K562 (cell line): ENCODE data around the gene SPRYD3. TPM values are rescaled to one million over a fixed set of nuclear protein-coding genes. Genes with fewer than 3 reads are reported as not detected.

Experiments used
- ATAC-seq: fragments of 200-7000 bp; cut with Tn5 transposase; 3 replicates; pipeline ENCODE4 v1.9.1; 2020; ENCODE audit warnings: moderate library complexity
- BruUV-seq: library from RNA; stranded (reverse); fragments of 400-500 nt; replicated peaks from 2 replicates; lab custom pipeline; 2021; lab: Mats Ljungman, UMichigan
- CTCF ChIA-PET: fragments of 300-600 bp; formaldehyde crosslinking; extraction: SDS; loops from one replicate; lab custom pipeline; 2021; ENCODE audit warnings: low intra/inter-chr PET ratio; lab: Yijun Ruan, JAX
- POLR2A ChIA-PET: fragments of 300-600, 350-650 bp; sonication (Branson Sonifier 250); formaldehyde crosslinking; extraction: SDS; loops from one replicate; lab custom pipeline; 2021; ENCODE audit warnings: antibody characterized with exemption, inconsistent platforms; lab: Yijun Ruan, JAX
- DNase-seq, 4 experiments: peaks; one replicate each; pipeline versions ENCODE4 v3.0.0 to v3.0.0-alpha.2; 2011 to 2018; ENCODE audit warnings: low spot score in 3 of 4, mixed read lengths in 3 of 4; ENCODE audit errors: extremely low read depth in 1 of 4
- FAIRE-seq: peaks from 2 replicates; lab custom pipeline; 2011; peaks lifted over from hg19 to GRCh38; lab: Jason Lieb, UNC
- H2AFZ ChIP-seq: 2 replicates; pipeline ENCODE4 v1.6.0; 2011; ENCODE audit warnings: low read depth, low read length, control low read depth, inconsistent platforms
- H3K27ac ChIP-seq: fragments of 200-600 bp; 3 replicates; pipeline ENCODE4 v1.8.0; 2011; ENCODE audit warnings: low read depth, mild to moderate bottlenecking, control low read depth, inconsistent platforms, low read length, moderate library complexity, mixed read lengths; ENCODE audit errors: extremely low read depth
- H3K27me3 ChIP-seq, 2 experiments: fragments of 300-600 bp in 1 of 2; 2 replicates in 1 of 2; 3 replicates in 1 of 2; pipeline versions ENCODE4 v1.6.0 to v1.8.0; 2011; ENCODE audit warnings: inconsistent platforms in 2 of 2, low read length in 2 of 2, mild to moderate bottlenecking in 1 of 2, mixed read lengths in 1 of 2, moderate library complexity in 1 of 2; ENCODE audit not compliant: control insufficient read depth in 2 of 2, insufficient read depth in 2 of 2
- H3K36me3 ChIP-seq: fragments of 300-600 bp; 3 replicates; pipeline ENCODE4 v1.8.0; 2011; ENCODE audit warnings: mild to moderate bottlenecking, low read length, inconsistent platforms; ENCODE audit not compliant: control insufficient read depth, insufficient read depth
- H3K4me1 ChIP-seq, 2 experiments: fragments of 200-600 bp in 1 of 2; replicated peaks in 1 of 2; 2 replicates in 1 of 2; 3 replicates in 1 of 2; pipeline versions ENCODE4 v1.5.1 to v1.8.0; 2011; ENCODE audit warnings: inconsistent platforms in 2 of 2, low read length in 2 of 2, mild to moderate bottlenecking in 1 of 2, mixed read lengths in 1 of 2, moderate library complexity in 1 of 2; ENCODE audit not compliant: control insufficient read depth in 2 of 2, insufficient read depth in 2 of 2
- H3K4me2 ChIP-seq: 2 replicates; pipeline ENCODE4 v1.6.1; 2011; ENCODE audit warnings: low read length, control low read depth, inconsistent platforms, mixed read lengths; ENCODE audit not compliant: insufficient read depth
- H3K4me3 ChIP-seq: fragments of 200-600 bp; sonication (generic), shearing (Covaris generic); 2 replicates; pipeline ENCODE4 v1.5.1; 2016; ENCODE audit warnings: control low read depth, inconsistent platforms
- H3K79me2 ChIP-seq: fragments of 200-600 bp; 3 replicates; pipeline ENCODE4 v1.8.0; 2011; ENCODE audit warnings: low read length, inconsistent platforms; ENCODE audit not compliant: control insufficient read depth, insufficient read depth
- H3K9ac ChIP-seq, 2 experiments: 2 replicates each; pipeline versions ENCODE4 v1.6.0 to v1.6.1; 2011; ENCODE audit warnings: low read depth in 2 of 2, low read length in 2 of 2, control low read depth in 1 of 2, inconsistent platforms in 1 of 2, mild to moderate bottlenecking in 1 of 2, mixed read lengths in 1 of 2; ENCODE audit not compliant: insufficient read depth in 1 of 2
- H3K9me1 ChIP-seq: one replicate; pipeline ENCODE4 v1.6.0; 2011; ENCODE audit warnings: inconsistent platforms, mild to moderate bottlenecking, low read length, moderate library complexity; ENCODE audit not compliant: control insufficient read depth, insufficient read depth
- H3K9me3 ChIP-seq: replicated peaks from 2 replicates; pipeline ENCODE4 v1.5.1; 2011; ENCODE audit warnings: low read depth, low read length, inconsistent platforms; ENCODE audit not compliant: control insufficient read depth, insufficient read depth
- H4K20me1 ChIP-seq: replicated peaks from 2 replicates; pipeline ENCODE4 v1.6.1; 2011; ENCODE audit warnings: low read length, inconsistent platforms, mixed read lengths; ENCODE audit not compliant: control insufficient read depth, insufficient read depth
- CHD7 ChIP-seq: fragments of 200-600 bp; sonication (generic); IDR thresholded peaks from one replicate; pipeline ENCODE4 v1.6.1; 2012; ENCODE audit warnings: mild to moderate bottlenecking, low read depth, low read length, inconsistent platforms
- FIP1L1 ChIP-seq: fragments of 200-400 bp; formaldehyde crosslinking; IDR thresholded peaks from 2 replicates; pipeline ENCODE4 v1.6.1; 2018; ENCODE audit warnings: mild to moderate bottlenecking, low read depth, low read length; ENCODE audit not compliant: poor library complexity, severe bottlenecking
- HMGXB4 ChIP-seq: sonication (generic); formaldehyde crosslinking; IDR thresholded peaks from 2 replicates; pipeline ENCODE4 v1.8.1; 2023; ENCODE audit warnings: mild to moderate bottlenecking, missing genetic modification reagents
- SMARCB1 ChIP-seq: IDR thresholded peaks from 2 replicates; pipeline ENCODE4 v1.6.1; 2011; ENCODE audit warnings: improper control_type of control experiment, low read depth; ENCODE audit not compliant: insufficient read length
- TBP ChIP-seq: optimal IDR thresholded peaks from 2 replicates; pipeline ENCODE3; 2011; ENCODE audit warnings: low read depth, low read length, improper control_type of control experiment
- WGBS: fragments of 100-300 bp; shearing (Covaris generic); methylation state at CpG from one replicate; pipeline ENCODE4 v1.1.6; 2016; ENCODE audit warnings: low coverage, mixed read lengths; ENCODE audit not compliant: insufficient coverage; ENCODE audit errors: missing lambda C conversion rate; 5-methylcytosine and 5-hydroxymethylcytosine counted together
- in situ Hi-C: fragments of 300-500 bp; cut with MboI; formaldehyde crosslinking; loops from 4 replicates; pipeline ENCODE4 v1.15.0; 2018; ENCODE audit warnings: inconsistent platforms, mixed read lengths
- intact Hi-C: fragments of 100-400 bp; cut with micrococcal nuclease; formaldehyde crosslinking; loops from 2 replicates; pipeline ENCODE4 v1.14.2; 2022
- polyA plus RNA-seq, 8 experiments: library from polyadenylated mRNA; depleted of rRNA in 4 of 8; stranded (reverse) in 5 of 8; unstranded in 3 of 8; fragments of >200 nt; fragmentation: Nextera tagmentation in 2 of 8; fragmentation: Illumina TruSeq in 1 of 8; extraction: Ambion mirVana in 2 of 8; extraction: Trizol in 1 of 8; gene quantifications; 2 replicates each; pipeline versions ENCODE4 v1.2.1 to v1.2.3, GENCODE V29; 2011 to 2014; ENCODE audit warnings: inconsistent platforms in 1 of 8, missing spikeins in 1 of 8
- total RNA-seq, 7 experiments: library from RNA; depleted of rRNA in 6 of 7; stranded (reverse); fragments of >200 nt in 6 of 7; fragmentation: Illumina TruSeq in 2 of 7; extraction: Trizol in 2 of 7; gene quantifications; 2 replicates each; pipeline versions ENCODE4 v1.2.1 to v1.2.3, GENCODE V29; 2011 to 2021; ENCODE audit warnings: low replicate concordance in 1 of 7
- TF ChIP-seq, protein P1 (sequence below): fragments of 250-450 bp; sonication (Bioruptor Pico); IDR thresholded peaks from 2 replicates; pipeline ENCODE4 v1.9.0; 2021; ENCODE audit warnings: mild to moderate bottlenecking

Gene SPRYD3
- total and polyA plus RNA-seq, 9 of the 15 experiments (the other 6 are each of a cell fraction or from before 2014, with no cell fraction given), result 1.5 to 13.6 (median 7.6) TPM

- TF ChIP-seq, protein P1, sequence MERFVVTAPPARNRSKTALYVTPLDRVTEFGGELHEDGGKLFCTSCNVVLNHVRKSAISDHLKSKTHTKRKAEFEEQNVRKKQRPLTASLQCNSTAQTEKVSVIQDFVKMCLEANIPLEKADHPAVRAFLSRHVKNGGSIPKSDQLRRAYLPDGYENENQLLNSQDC (CRISPR knock-in tag), result no peak
- TF ChIP-seq SMARCB1, result no peak
- TF ChIP-seq FIP1L1, result no peak
Observed at GRCh38 chr12:53096759-53097158, 17.6 kb upstream of the SPRYD3 start (continued).

DNA sequence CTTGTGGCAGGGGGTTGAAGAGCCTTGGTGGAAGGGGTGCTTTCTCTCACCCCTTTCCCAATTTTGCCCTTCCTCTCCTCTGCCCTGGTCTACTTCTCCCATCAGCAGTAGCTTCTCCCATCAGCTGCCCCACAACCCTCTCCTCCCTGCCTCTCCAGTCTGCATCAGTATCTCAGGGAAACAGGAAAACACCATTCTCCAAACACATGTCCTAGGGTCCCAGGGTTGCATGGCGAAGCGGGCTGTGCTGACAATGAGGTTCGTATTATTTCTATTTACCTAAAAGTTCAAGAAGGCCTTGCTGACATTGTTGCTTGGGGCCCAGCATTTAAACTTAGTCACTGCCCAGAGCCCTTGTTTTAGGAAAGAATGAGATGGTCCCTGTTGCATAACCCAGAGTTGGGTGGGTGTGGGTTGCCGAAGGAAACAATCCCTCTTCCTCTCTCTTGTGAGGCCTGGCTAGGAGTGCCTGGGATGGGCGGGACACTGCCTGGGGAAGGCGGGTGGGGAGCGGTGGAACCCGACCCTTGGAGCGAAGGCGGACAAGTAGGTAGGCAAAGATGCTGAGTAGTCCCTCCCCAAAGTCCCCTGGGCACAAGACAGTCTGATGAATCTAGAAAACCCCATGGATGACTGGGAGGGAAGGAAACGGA is 17.0 kb upstream of the SPRYD3 start:
- intact Hi-C loops, result no loop called here
- no peak for TF ChIP-seq CHD7
- no peak for TF ChIP-seq TBP
- TF ChIP-seq HMGXB4 (CRISPR knock-in tag), result no peak

More for the DNA sequence above, 17.0 kb upstream of the SPRYD3 start:
- H3K27ac ChIP-seq, result no peak overlapping the region
- CTCF ChIA-PET, result no interaction called here
- FAIRE-seq (no peak), DNase-seq (no peak), ATAC-seq (no peak)
- H4K20me1 ChIP-seq, result no peaks in the 10 kb centered on the region
- no peak overlapping the region for H2AFZ ChIP-seq
- in situ Hi-C loops, result no loop called here
- no peak overlapping the region for H3K9ac ChIP-seq
- POLR2A ChIA-PET, result no interaction called here
- no peak overlapping the region for H3K4me2 ChIP-seq
- H3K36me3 ChIP-seq, result no peaks in the 10 kb centered on the region
- WGBS, result 56% methylated on average over 8 of the region's 11 CpGs
- no peaks in the 10 kb centered on the region for H3K9me3 ChIP-seq
- no TSS peak for BruUV-seq
- peaks cover 31 to 33% of the 10 kb centered on the region in 2 experiments for H3K4me1 ChIP-seq
- no peak overlapping the region for H3K4me3 ChIP-seq
- no peaks in the 10 kb centered on the region for H3K27me3 ChIP-seq
- peaks cover 6% of the 10 kb centered on the region for H3K9me1 ChIP-seq
- no peaks in the 10 kb centered on the region for H3K79me2 ChIP-seq
